Bronchial epithelial cell (primary cell): ENCODE results near the gene ATXN2L. TPM values are rescaled to one million over a fixed set of nuclear protein-coding genes. Genes with fewer than 3 reads are reported as not detected.

Source experiments
- DNase-seq: peaks from one replicate; pipeline ENCODE4 v3.0.0-alpha.2; 2010; ENCODE audit warnings: low read depth
- FAIRE-seq: peaks from 2 replicates; lab custom pipeline; 2011; peaks lifted over from hg19 to GRCh38; lab: Jason Lieb, UNC
- H3K27me3 ChIP-seq: 2 replicates; pipeline ENCODE4 v1.5.1; 2011; ENCODE audit warnings: low read length; ENCODE audit not compliant: control insufficient read depth, insufficient read depth
- H3K36me3 ChIP-seq: 2 replicates; pipeline ENCODE4 v1.5.1; 2011; ENCODE audit warnings: low read length; ENCODE audit not compliant: control insufficient read depth, insufficient read depth
- H3K4me3 ChIP-seq: 2 replicates; pipeline ENCODE4 v1.5.1; 2011; ENCODE audit warnings: mild to moderate bottlenecking, low read depth, low read length, control low read depth
- CTCF ChIP-seq: IDR thresholded peaks from 2 replicates; pipeline ENCODE4 v1.5.1; 2011; ENCODE audit warnings: mild to moderate bottlenecking, moderate library complexity, low read length, control low read depth, inconsistent platforms; ENCODE audit not compliant: insufficient read depth, severe bottlenecking
- total RNA-seq: library from RNA; depleted of rRNA; stranded (reverse); fragments of >200 nt; gene quantifications from 2 replicates; pipeline ENCODE4 v1.2.1, GENCODE V29; 2014

Gene ATXN2L
- total RNA-seq, 1 donor from 2014 or later, result 27.4 TPM

DNA sequence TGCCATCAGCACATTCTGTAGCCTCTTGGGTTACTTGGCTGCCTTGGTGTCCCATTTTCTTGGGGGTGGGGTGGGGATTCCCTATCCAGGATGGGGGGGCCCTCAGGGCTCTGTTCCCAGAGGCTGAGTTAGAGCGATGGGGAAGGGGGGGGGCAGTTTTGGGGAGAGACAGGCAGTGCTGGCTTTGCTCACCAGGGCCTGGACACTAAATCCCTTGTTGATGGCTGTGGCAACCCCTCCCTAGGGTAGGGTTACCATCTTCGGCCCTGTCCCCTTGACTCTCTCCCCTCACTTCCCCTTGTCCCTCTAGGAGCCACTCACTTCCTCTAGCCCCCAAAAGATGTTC lies 54.8 kb downstream of the ATXN2L start:
- no peak for TF ChIP-seq CTCF
- DNase-seq (no peak), FAIRE-seq (no peak)
- H3K36me3 ChIP-seq, result peaks cover 6% of the 10 kb centered on the region
- peaks cover 2% of the 10 kb centered on the region for H3K27me3 ChIP-seq
- H3K4me3 ChIP-seq, result no peak overlapping the region

GRCh38 chr16:28878083-28878926 lies 55.5 kb downstream of the ATXN2L start, which contains the start of gene ATP2A1:
Gene ATP2A1, plus strand, starts transcription at chr16:28878488. Its CDS starts 184 bp downstream, at chr16:28878672.
- TF ChIP-seq CTCF, result no peak
- no peak for FAIRE-seq
- Histone ChIP-seq H3K27me3 (peaks cover 2% of the 10 kb centered on the region), H3K36me3 (peaks cover 4% of the 10 kb centered on the region), H3K4me3 (peak within 1 kb of the TSS; percentile 59)
- no peak for DNase-seq

DNA sequence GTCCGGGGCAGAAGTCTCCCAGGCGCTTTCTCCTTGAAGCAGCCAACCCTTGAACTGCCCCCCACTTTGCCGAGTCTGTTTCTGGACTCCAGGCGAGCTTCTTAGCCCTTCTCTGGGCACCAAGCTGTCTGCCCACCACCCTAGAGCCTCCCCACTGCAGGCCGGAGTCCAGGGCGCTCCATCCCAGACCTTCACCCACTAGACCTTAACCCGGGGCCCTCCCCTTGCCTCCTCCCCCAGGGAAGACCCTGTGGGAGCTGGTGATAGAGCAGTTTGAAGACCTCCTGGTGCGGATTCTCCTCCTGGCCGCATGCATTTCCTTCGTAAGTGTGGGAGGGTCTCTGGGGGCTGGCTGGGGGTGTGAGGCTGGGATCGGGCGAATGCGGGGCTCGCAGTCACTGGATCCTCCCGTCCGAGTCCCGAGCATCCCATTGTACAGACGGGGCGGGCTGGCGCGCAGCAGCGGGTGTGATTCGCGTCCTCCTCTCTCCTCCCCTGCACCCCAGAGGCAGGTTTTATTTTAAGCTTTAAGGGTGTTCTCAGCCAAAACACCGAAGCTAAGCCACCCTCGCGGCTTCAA lies 56.6 kb downstream of the ATXN2L start:
- no peak for FAIRE-seq
- H3K4me3 ChIP-seq, result peak overlapping the region; percentile 59
- no peak for TF ChIP-seq CTCF

GRCh38 chr16:28879841-28880588 lies 57.2 kb downstream of the ATXN2L start:
- DNase-seq, result peak; percentile 65
- H3K27me3 ChIP-seq, result peaks cover 2% of the 10 kb centered on the region
- TF ChIP-seq CTCF, result no peak
- FAIRE-seq, result no peak
- H3K4me3 ChIP-seq, result peak overlapping the region; percentile 59
- no peaks in the 10 kb centered on the region for H3K36me3 ChIP-seq

More for the DNA sequence above, 56.6 kb downstream of the ATXN2L start:
- DNase-seq, result no peak
- peaks cover 2% of the 10 kb centered on the region for H3K27me3 ChIP-seq
- H3K36me3 ChIP-seq, result peaks cover under 1% of the 10 kb centered on the region

GRCh38 chr16:28880589-28880915 lies 57.8 kb downstream of the ATXN2L start:
- TF ChIP-seq CTCF, result no peak
- Histone ChIP-seq H3K4me3 (no peak overlapping the region), H3K27me3 (peaks cover 2% of the 10 kb centered on the region), H3K36me3 (no peaks in the 10 kb centered on the region)
- FAIRE-seq (no peak), DNase-seq (no peak)
